HUDEP-2 (cell line): ENCODE measurements around the gene IRF8.
"Not testable (repeated sequence)": the region's sequence is repeated elsewhere in the genome, so short reads cannot be mapped to it uniquely, and the experiment has no call there.

ENCODE experiments used
- DNase-seq, 76 experiments: peaks; one replicate each; lab custom pipeline; 2025; ENCODE audit not compliant: unreplicated experiment in 76 of 76; lab: John Stamatoyannopoulos, UW

IRF8 gene

GRCh38 chr16:85891033-85891775 is 7.8 kb upstream of the IRF8 start:
- peak in 8 of 76 experiments; percentile 8 to 43 (median 17) for DNase-seq

GRCh38 chr16:85891776-85892166 is 7.2 kb upstream of the IRF8 start:
- no peak for DNase-seq

- DNase-seq: no peak
Measured at GRCh38 chr16:85892760-85893159, 6.2 kb upstream of the IRF8 start.

- DNase-seq: no peak
Measured at GRCh38 chr16:85894266-85894665, 4.7 kb upstream of the IRF8 start.

- no peak for DNase-seq
Measured at GRCh38 chr16:85897382-85897781, 1.6 kb upstream of the IRF8 start.

- DNase-seq: no peak
Measured at GRCh38 chr16:85899444-85899843, 482 bp downstream of the IRF8 start.

- DNase-seq: no peak
Measured at GRCh38 chr16:85900027-85900792, 1.2 kb downstream of the IRF8 start.

GRCh38 chr16:85901110-85901509 is 2.1 kb downstream of the IRF8 start:
- no peak for DNase-seq

- DNase-seq: no peak
Measured at GRCh38 chr16:85901773-85902365, 2.9 kb downstream of the IRF8 start.

GRCh38 chr16:85902366-85903155 is 3.6 kb downstream of the IRF8 start:
- no peak for DNase-seq

GRCh38 chr16:85903559-85903958 is 4.6 kb downstream of the IRF8 start:
- no peak for DNase-seq

GRCh38 chr16:85905110-85906095 is 6.4 kb downstream of the IRF8 start:
- no peak for DNase-seq

GRCh38 chr16:85906349-85906748 is 7.4 kb downstream of the IRF8 start:
- no peak for DNase-seq

- DNase-seq: not testable (repeated sequence)
Measured at GRCh38 chr16:85907231-85907630, 8.3 kb downstream of the IRF8 start.

GRCh38 chr16:85908444-85908843 is 9.5 kb downstream of the IRF8 start:
- DNase-seq: no peak

- DNase-seq: no peak
Measured at GRCh38 chr16:85908889-85909589, 10.1 kb downstream of the IRF8 start.

GRCh38 chr16:85909932-85910853 is 11.2 kb downstream of the IRF8 start:
- no peak for DNase-seq

GRCh38 chr16:85910854-85911247 is 11.9 kb downstream of the IRF8 start:
- no peak for DNase-seq
